GM10266 (cell line): ENCODE results near the gene ATE1.

ENCODE experiments used
- DNase-seq: peaks from one replicate; pipeline ENCODE4 v3.0.0; 2012; ENCODE audit errors: extremely low spot score
- TF ChIP-seq, protein P1 (sequence below): IDR thresholded peaks from 2 replicates; pipeline ENCODE4 v1.5.1; 2012; ENCODE audit warnings: mild to moderate bottlenecking, low read depth; ENCODE audit not compliant: control insufficient read depth, insufficient read depth; ENCODE audit errors: missing control alignments

ATE1 gene

DNA sequence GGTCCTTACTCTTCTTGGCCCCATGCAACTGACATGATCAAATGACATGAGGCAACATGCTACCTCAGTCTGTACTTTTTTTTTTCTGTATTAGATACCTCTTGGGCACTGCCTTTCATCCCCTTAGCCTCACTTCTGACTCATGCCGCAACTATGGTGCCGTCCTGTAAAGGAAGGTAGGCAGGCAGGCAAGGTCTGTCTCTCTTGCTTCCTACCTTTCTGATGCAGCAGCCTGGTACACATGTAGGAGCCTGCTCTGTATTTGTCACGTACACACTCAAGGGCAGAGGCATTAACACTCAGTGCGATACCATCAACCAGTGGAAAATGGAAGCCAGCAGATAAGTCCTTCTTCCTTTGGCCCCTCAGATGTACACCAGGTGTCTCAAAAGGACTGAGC is 146.7 kb downstream of the ATE1 start:
- DNase-seq: no peak
- TF ChIP-seq, protein P1, sequence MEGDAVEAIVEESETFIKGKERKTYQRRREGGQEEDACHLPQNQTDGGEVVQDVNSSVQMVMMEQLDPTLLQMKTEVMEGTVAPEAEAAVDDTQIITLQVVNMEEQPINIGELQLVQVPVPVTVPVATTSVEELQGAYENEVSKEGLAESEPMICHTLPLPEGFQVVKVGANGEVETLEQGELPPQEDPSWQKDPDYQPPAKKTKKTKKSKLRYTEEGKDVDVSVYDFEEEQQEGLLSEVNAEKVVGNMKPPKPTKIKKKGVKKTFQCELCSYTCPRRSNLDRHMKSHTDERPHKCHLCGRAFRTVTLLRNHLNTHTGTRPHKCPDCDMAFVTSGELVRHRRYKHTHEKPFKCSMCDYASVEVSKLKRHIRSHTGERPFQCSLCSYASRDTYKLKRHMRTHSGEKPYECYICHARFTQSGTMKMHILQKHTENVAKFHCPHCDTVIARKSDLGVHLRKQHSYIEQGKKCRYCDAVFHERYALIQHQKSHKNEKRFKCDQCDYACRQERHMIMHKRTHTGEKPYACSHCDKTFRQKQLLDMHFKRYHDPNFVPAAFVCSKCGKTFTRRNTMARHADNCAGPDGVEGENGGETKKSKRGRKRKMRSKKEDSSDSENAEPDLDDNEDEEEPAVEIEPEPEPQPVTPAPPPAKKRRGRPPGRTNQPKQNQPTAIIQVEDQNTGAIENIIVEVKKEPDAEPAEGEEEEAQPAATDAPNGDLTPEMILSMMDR: no peak

DNA sequence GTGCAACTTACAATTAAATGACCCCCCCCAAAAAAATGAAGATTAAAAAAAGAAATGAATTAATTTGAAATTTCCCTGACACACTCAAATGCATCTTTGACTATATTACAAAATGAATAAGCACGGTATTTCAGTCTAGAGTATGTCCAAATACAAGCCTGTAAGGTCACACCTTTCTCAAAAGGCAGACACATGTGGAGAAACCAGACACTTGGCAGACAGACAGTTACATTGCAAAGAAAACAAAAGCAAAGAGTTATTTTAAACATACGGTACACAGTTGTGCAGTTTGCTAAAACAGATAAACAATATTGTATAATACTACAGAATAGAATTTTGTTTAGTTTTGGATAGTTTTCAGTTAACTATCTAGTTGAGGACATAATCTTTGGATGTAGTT is 153.0 kb downstream of the ATE1 start:
- TF ChIP-seq, protein P1: no peak
- no peak for DNase-seq

DNA sequence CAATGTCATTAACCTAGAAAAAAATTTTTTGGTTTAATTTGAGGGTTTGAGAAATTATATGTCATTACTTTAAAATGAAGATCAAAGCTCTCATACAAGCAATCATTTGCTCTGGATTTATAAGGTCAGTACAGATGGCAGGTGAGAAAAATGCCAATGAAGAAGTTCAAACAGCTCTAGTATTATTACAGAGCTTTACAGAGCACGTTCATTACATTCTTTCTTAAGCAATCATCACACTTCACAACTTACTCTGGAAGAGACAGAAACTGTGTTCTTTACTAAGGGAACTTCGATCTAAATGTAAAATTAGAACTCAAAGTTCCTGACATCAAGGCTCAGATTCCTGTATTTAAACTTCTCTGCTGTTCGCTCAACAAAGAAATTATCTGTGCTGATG is 153.4 kb downstream of the ATE1 start:
- no peak for DNase-seq
- TF ChIP-seq, protein P1: no peak

DNA sequence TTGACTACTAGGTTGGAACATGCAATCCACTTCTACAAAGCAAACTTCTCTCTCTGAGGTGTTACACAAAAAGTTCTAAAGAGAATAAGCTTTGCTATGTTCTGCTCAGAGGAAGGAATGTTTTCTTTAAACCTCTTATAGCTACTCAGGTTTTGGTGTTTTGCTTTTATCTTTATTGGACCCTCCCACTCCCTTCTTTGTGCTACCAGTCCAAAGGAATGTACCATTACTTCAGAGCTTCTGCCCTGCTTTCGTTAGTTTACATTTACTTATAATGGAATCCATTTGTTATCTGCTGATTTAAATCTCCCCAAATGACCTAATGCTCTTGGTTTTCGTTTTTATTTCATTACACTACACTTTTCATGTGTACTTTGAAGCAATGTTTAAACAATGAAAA is 154.9 kb downstream of the ATE1 start:
- no peak for DNase-seq
- TF ChIP-seq, protein P1: no peak

DNA sequence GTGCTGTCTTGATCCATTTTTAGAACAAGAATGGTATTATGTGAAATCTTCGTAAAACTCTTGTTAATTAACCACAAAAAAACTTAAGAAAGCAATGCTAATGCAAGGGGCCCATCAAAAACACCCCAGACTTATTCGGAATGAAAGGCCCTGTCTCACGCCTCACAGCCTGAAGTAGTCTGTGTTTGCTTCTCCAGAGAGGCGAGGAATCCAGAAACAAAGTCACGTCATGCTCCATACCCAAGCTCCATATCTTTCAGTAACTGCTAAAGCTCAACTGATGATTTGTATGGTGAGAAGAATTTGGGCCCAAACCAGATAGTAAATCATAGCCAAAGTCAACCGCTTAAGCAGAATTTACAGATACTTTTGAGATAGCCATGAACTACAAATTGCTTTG is 155.4 kb downstream of the ATE1 start:
- TF ChIP-seq, protein P1: no peak
- DNase-seq: no peak

DNA sequence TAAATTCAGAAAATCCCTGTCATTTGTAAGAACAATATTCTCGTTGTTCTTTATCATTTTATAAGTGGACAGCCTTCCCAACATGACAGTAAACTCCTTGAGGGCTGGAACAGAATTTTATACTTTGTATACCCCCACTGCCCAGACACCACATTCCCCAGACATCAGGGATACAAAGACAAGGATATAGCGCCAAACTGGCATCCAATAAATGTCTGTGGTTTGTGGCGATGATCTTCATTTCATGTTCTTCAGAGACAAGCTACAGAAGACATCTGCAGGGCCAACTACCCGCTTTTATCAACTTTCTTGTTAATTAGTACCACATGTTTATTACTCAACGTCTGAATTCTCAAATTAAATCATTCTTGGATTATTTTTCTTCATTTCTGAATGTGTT is 155.9 kb downstream of the ATE1 start:
- TF ChIP-seq, protein P1: no peak
- DNase-seq: no peak

DNA sequence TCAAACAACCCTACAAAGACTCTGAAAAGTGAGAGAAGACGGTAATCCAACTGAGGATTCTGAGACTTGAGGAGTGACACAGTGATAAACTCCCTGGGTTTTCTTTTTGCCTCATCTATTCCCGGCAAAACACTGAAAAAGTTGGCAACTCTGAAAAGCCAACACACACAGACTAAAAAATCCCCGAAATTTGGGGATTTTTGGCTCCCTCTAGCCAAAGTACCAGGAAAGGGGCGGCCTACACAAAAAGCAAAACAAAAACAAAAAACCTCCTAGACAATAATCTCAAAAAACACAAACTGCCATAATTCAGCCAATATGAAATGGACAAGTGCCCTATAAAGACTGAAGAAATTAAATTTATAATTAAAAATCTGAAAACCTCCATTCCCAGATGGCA is 161.4 kb downstream of the ATE1 start:
- TF ChIP-seq, protein P1: no peak
- no peak for DNase-seq
